ENCODE measurements around the gene IPMK.
"Not testable (repeated sequence)": the region's sequence is repeated elsewhere in the genome, so short reads cannot be mapped to it uniquely, and the experiment has no call there.

Gene IPMK

DNA sequence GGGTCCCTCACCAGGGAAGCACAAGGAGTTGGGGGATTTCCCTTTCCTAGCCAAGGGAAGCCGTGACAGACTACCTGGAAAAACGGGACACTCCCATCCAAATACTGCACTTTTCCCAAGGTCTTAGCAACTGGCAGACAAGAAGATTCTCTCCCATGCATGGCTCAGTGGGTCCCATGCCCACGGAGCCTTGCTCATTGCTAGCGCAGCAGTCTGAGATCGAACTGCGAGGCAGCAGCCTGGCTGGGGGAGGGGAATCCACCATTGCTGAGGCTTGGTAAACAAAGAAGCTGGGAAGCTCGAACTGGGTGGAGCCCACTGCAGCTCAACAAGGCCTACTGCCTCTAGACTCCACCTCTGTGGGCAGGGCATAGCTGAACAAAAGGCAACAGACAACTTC, 37.8 kb downstream of the IPMK start:
- not testable (repeated sequence) for DNase-seq (ENCODE audit: low read depth in 2 of 2, low spot score in 1 of 2)

DNA sequence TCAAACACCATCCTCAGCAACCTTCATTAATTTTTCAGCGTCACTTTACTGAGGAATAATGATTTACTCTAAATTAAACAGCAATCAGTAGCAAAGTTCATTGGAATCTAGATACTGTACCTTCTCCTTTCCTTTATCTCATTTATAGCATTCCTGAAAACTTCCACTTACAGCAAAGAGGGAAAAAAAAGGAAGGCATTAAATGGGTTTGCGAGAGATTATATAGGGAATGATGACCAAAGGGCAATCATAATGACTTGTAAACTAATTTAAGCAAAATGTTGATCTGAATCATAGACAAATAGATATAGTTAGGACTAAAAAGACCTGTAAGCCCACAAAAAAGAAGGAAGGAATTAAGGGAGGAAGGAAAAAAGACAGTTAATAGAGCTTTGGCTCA, 42.0 kb downstream of the IPMK start:
- no peak for DNase-seq (ENCODE audit: low read depth in 2 of 2, low spot score in 1 of 2)

DNA sequence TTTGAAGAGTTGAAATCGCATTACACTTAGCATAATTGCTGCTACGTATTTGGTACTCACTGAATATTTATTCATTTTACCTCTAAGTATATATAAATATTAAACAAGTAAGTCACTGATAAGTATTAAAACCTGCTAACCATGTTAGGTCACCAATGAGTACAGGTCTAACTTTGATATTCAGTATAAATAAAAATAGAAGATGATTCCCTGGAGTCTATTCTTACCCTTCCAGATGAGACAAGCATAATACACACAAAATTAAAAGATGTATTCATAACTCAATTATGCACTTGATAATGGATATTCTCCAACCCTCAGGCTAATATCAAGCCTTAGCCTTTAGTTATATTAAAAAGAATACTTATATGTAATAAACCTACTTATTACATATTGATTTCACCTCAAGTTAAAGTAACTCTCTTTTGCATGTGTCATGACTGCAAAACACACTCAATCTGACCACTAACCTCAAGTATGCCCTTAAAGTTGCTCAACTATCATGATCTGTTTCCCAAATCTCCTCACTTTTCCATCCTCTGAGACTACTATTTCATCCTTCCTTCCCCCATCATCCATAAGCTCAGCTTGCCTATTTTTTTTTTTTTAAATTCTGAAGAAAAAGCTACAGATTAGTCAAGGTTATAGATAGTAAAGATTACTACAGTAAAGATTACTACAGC, 46.8 kb downstream of the IPMK start:
- DNase-seq (ENCODE audit: low read depth in 2 of 2, low spot score in 1 of 2), result no peak

GRCh38 chr10:58219875-58220274, 47.8 kb downstream of the IPMK start:
- DNase-seq (ENCODE audit: low read depth in 2 of 2, low spot score in 1 of 2), result no peak

- DNase-seq (ENCODE audit: low read depth in 2 of 2, low spot score in 1 of 2), result no peak
Measured at GRCh38 chr10:58217612-58218011, 50.1 kb downstream of the IPMK start.

DNA sequence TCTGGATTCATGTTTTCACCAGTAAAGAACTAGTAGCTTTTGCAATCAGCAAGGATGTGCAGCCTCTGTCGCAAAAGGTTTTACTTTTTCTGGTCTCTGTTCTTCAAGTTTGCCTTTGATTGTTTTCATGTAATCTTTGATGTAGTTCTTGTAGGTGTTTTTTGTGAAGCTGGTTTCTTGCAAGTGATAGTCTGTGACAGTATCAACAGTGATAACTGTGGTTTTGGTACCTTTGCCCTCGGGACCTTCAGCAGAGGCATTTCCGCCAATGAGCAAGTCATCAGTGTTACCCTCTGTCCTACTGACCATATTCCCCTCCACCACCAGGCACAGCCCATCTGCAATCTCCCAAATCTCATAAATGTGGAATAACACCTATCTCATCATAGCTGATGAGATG, 55.1 kb downstream of the IPMK start:
- no peak for DNase-seq (ENCODE audit: low read depth in 2 of 2, low spot score in 1 of 2)

DNA sequence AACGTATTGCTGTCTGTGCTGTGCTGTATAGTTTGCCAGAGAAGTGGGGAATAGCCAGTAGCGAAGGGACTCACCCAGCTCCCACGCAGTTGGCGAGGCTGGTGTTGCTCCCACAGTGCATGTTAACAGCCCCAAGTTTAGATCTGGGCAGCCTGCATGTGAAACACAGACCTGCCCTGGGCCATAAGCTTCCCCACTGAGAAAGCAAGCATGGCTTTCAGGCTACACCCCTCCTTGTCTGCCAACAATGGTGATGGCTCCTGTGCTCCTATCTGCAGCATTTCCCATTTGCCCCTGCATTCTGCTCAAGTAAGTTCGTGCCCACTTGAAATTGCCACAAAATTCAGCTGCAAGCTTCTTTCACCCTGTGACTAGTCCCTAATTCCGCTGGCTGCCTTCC, 57.5 kb downstream of the IPMK start:
- DNase-seq (ENCODE audit: low read depth in 2 of 2, low spot score in 1 of 2), result no peak

DNA sequence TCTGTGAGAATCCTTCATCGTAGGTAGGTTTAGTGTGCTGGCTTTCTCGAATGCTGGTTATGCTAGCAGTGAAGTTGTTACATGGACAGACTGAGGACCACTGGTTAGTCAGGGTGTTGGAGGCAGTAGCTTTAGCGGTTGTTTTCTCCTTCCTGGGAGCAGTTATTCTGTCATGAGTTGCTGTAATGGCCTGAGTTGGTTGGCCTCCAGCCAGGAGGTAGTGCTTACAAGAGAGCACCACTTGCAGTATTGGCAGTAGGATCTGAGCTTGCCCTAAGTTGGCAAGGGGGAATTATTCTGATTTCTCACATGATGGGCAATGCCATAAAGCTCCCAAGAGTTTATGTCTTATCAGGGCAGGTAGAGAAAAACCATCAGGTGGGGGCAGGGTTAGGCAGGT, 58.0 kb downstream of the IPMK start:
- no peak for DNase-seq (ENCODE audit: low read depth in 2 of 2, low spot score in 1 of 2)

DNA sequence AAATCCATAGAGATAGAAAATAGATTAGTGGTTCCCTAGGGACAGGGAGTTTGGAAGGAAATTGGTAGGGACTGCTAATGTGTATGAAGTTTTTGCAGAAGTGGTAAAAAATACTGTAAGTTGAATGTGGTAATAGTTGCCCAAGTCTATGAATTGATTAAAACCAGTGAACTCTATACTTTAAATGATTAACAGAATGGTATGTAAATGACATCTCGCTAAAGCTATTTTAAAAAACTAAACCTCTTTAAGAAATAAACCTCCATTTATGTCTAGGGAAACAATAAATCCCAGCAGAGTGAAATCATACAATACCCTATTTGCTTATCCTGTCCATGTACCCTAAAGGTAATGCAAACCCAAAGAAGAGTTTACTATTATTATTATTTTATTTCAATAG, 61.4 kb downstream of the IPMK start:
- DNase-seq (ENCODE audit: low read depth in 2 of 2, low spot score in 1 of 2), result no peak

DNA sequence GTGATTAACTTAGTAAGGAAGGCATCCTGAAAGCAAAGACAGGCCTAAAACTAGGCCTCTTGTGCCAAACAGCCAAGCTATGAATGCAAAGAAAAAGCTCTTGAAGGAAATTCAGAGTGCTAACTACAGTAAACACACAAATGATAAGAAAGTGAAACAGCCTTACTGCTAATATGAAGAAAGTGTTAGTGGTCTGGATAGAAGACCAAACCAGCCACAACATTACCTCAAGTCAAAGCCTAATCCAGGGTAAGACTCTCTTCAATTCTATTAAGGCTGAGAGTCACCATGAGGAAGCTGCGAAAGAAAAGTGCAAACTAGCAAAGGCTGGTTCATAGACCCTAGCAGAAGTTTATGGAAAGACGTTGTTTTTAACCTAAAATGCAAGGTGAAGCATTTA, 66.0 kb downstream of the IPMK start:
- no peak for DNase-seq (ENCODE audit: low read depth in 2 of 2, low spot score in 1 of 2)

- DNase-seq (ENCODE audit: low read depth in 2 of 2, low spot score in 1 of 2), result no peak
Measured at GRCh38 chr10:58189269-58189668, 78.4 kb downstream of the IPMK start.

GRCh38 chr10:58184120-58184670, 83.5 kb downstream of the IPMK start:
- DNase-seq (ENCODE audit: low read depth in 2 of 2, low spot score in 1 of 2), result no peak

DNA sequence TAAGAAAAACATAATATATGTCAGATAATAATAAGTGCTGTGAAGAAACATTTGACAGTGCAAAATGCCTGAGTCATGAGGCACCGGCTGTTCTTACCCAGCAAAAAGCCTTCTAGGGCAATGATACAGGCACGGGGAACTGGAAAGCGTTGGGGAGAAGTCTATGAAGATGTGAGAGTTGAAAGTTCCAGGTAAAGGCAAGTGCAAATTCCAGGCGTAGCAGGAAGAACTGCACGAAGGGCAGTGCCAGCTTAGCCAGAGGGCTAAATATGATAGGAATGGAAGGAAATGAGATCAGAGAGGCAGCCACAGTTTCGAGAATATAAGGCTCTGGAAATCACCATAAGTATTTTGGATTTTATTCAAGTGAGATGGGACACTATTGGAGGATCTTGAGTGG, 87.0 kb downstream of the IPMK start:
- no peak for DNase-seq (ENCODE audit: low read depth in 2 of 2, low spot score in 1 of 2)

DNA sequence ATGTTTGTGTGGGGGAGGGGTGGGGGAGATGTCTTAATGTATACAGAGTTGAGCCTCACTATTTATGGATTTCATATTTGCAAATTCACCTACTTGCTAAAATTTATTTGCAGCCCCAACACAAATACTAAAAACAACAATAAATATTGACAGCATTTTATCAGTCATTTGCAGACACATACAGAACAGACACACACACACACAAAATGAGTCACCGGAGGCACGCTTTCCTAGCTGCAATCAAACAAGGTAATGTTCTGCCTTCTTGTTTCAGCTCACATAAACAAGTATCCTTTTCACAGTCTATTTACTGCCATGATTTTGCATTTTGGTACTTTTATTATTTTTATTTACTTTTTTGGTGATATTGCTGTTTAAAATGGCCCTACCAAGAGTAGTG, 88.5 kb downstream of the IPMK start:
- DNase-seq (ENCODE audit: low read depth in 2 of 2, low spot score in 1 of 2), result no peak

DNA sequence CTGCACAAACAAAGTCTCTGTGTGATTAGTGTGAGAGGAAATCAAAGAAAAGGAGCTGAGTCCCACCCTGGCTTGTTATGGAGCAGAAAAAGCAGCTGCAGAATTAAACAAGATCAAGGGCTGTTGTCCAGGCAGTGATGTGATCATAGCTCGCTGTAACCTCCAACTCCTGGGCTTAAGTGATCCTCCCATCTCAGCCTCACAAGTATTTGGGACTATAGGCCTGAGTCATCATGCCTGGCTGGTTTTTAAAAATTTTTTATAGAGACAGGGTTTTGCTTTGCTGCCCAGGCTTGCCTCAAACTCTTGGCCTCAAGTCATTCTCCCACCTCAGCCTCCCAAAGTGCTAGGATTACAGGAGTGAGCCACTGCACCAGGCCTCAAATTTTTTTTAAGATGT, 88.9 kb downstream of the IPMK start:
- DNase-seq (ENCODE audit: low read depth in 2 of 2, low spot score in 1 of 2), result no peak

GRCh38 chr10:58177362-58177947, 90.2 kb downstream of the IPMK start:
- no peak for DNase-seq (ENCODE audit: low read depth in 2 of 2, low spot score in 1 of 2)

GRCh38 chr10:58175990-58176900, 91.4 kb downstream of the IPMK start:
- DNase-seq (ENCODE audit: low read depth in 2 of 2, low spot score in 1 of 2), result no peak

GRCh38 chr10:58174831-58175230, 92.9 kb downstream of the IPMK start:
- no peak for DNase-seq (ENCODE audit: low read depth in 2 of 2, low spot score in 1 of 2)

DNA sequence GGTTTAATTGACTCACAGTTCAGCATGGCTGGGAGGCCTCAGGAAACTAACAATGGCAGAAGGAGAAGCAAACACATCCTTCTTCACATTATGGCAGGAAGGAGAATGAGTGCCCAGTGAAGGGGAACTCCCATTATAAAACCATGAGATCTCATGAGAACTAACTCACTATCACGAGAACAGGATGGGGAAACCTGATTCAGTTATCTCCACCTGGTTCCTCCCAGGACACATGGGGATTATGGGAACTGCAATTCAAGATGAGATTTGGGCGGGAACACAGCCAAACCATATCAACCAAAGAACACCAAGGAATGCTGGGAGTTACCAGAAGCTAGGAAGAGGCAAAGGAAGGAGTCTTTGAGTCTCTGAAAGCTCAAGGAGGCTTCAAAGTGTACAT, 94.3 kb downstream of the IPMK start:
- no peak for DNase-seq (ENCODE audit: low read depth in 2 of 2, low spot score in 1 of 2)

DNA sequence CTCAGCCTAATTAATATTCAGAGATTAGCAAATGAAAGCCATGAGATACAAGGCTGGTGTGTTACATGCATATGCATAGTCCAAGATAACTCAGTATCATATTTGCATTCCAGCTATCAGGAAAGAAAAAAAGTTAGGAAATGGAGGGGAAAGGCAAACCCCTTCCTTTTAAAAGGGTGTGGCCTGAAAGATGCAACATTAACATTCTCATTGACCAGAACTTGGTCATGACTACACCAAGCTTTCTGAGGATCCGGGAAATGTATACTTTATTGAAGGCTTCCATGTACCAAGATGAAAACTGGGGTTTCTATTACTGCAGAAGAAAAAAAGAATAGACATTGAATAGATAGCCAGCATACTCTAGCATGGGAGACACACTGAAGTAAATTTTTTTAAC, 96.5 kb downstream of the IPMK start:
- DNase-seq (ENCODE audit: low read depth in 2 of 2, low spot score in 1 of 2), result no peak

GRCh38 chr10:58164517-58164916, 103.2 kb downstream of the IPMK start:
- no peak for DNase-seq (ENCODE audit: low read depth in 2 of 2, low spot score in 1 of 2)

GRCh38 chr10:58158806-58159205, 108.9 kb downstream of the IPMK start:
- DNase-seq (ENCODE audit: low read depth in 2 of 2, low spot score in 1 of 2), result no peak
